ENCODE data around the gene NCR3LG1. TPM values are rescaled to one million over a fixed set of nuclear protein-coding genes. Genes with fewer than 3 reads are reported as not detected.
A peak's percentile ranks its signal among the peaks of the same experiment; 100 is the strongest.

The NCR3LG1 gene
- total and polyA plus RNA-seq, 9 of the 15 experiments (the other 6 are each of a cell fraction or from before 2014, with no cell fraction given) = 4.1 to 39.8 (median 25.1) TPM

DNA sequence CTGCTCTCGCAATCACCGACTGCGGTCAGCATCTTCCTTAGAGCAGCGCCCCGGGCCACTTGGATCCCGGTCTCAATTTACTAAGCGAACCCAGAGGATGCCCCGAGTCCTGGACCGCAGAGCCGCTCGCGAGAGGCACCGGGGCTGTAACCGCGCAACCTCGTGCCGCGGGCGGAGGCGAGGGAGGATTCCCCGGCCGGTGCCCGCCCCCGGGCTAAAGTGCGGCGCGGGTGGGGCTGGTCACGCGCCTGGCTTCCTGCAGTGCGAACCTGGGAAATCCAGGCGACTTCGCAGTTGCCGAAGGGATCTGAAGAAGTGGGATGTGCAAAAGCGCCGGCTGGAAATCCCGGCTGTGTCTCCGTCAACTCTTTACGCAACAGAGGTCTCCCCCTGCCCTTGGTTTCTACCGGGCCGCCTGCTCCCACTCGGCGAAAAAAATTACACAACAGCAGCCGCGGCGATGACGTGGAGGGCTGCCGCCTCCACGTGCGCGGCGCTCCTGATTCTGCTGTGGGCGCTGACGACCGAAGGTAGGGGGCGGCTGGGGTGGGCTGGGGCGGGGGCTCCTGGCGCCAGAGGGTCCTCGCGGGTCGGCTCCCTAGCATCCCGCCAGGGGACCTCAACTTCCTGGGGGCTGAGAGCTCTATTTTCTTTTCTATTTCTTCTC is at the start of gene NCR3LG1 (continued):
- TF ChIP-seq, protein P1, sequence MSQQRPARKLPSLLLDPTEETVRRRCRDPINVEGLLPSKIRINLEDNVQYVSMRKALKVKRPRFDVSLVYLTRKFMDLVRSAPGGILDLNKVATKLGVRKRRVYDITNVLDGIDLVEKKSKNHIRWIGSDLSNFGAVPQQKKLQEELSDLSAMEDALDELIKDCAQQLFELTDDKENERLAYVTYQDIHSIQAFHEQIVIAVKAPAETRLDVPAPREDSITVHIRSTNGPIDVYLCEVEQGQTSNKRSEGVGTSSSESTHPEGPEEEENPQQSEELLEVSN (IDR thresholded peaks at IDR 0.05; ENCODE audit: borderline replicate concordance in 1 of 2, extremely low read depth in 1 of 2, insufficient read depth in 1 of 2, insufficient read length in 1 of 2, low read depth in 1 of 2, low read length in 1 of 2, poor library complexity in 1 of 2, severe bottlenecking in 1 of 2) = peak; percentile 84 to 97
- TF ChIP-seq, protein P2, sequence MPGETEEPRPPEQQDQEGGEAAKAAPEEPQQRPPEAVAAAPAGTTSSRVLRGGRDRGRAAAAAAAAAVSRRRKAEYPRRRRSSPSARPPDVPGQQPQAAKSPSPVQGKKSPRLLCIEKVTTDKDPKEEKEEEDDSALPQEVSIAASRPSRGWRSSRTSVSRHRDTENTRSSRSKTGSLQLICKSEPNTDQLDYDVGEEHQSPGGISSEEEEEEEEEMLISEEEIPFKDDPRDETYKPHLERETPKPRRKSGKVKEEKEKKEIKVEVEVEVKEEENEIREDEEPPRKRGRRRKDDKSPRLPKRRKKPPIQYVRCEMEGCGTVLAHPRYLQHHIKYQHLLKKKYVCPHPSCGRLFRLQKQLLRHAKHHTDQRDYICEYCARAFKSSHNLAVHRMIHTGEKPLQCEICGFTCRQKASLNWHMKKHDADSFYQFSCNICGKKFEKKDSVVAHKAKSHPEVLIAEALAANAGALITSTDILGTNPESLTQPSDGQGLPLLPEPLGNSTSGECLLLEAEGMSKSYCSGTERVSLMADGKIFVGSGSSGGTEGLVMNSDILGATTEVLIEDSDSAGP (CRISPR knock-in tag; IDR thresholded peaks at IDR 0.05) = no peak
- TF ChIP-seq, protein P3, sequence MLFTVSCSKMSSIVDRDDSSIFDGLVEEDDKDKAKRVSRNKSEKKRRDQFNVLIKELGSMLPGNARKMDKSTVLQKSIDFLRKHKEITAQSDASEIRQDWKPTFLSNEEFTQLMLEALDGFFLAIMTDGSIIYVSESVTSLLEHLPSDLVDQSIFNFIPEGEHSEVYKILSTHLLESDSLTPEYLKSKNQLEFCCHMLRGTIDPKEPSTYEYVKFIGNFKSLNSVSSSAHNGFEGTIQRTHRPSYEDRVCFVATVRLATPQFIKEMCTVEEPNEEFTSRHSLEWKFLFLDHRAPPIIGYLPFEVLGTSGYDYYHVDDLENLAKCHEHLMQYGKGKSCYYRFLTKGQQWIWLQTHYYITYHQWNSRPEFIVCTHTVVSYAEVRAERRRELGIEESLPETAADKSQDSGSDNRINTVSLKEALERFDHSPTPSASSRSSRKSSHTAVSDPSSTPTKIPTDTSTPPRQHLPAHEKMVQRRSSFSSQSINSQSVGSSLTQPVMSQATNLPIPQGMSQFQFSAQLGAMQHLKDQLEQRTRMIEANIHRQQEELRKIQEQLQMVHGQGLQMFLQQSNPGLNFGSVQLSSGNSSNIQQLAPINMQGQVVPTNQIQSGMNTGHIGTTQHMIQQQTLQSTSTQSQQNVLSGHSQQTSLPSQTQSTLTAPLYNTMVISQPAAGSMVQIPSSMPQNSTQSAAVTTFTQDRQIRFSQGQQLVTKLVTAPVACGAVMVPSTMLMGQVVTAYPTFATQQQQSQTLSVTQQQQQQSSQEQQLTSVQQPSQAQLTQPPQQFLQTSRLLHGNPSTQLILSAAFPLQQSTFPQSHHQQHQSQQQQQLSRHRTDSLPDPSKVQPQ (CRISPR knock-in tag; IDR thresholded peaks at IDR 0.05; ENCODE audit: borderline replicate concordance) = no peak
- TF ChIP-seq TAF1 (IDR thresholded peaks at IDR 0.05; ENCODE audit: control insufficient read depth, extremely low read depth, insufficient read depth, low read length, severe bottlenecking) (peak; percentile 62), POU5F1 (IDR thresholded peaks at IDR 0.05; ENCODE audit: borderline replicate concordance, low read depth, low read length, partially characterized antibody) (no peak), MAX (CRISPR knock-in tag; IDR thresholded peaks at IDR 0.05) (peak; percentile 93), ZNF24 (IDR thresholded peaks at IDR 0.05) (0 out of 2 replicates have a peak, but pooled peaks have one; percentile 32), USF2 (CRISPR knock-in tag; IDR thresholded peaks at IDR 0.05) (peak; percentile 44; the same call in 1 of the 2 replicates), XRCC4 (IDR thresholded peaks at IDR 0.05; ENCODE audit: extremely low read depth, insufficient read depth, insufficient read length) (no peak), RNF2 (IDR thresholded peaks at IDR 0.05) (peak; percentile 64; the same call in 1 of the 2 replicates), CEBPB (tag; IDR thresholded peaks at IDR 0.05) (peak; percentile 93), BHLHE40 (IDR thresholded peaks at IDR 0.05; ENCODE audit: low read length) (peak; percentile 83), SIN3A (IDR thresholded peaks at IDR 0.05; ENCODE audit: borderline replicate concordance in 2 of 2, control insufficient read depth in 1 of 2, low read depth in 2 of 2, low read length in 2 of 2) (peak in 1 of 2 experiments; percentile 40; a peak in 1 of 4 replicates), FOXK2 (conservative IDR thresholded peaks at IDR 0.05 in 1 of 2, IDR thresholded peaks at IDR 0.05 in 1 of 2; ENCODE audit: low read depth in 2 of 2) (peak in 1 of 2 experiments; percentile 50; a peak in 2 of 4 replicates), ZNF449 (CRISPR knock-in tag; IDR thresholded peaks at IDR 0.05) (no peak), SNAPC5 (CRISPR knock-in tag; IDR thresholded peaks at IDR 0.05) (no peak), MTA2 (IDR thresholded peaks at IDR 0.05; ENCODE audit: low read depth) (no peak), KLF16 (IDR thresholded peaks at IDR 0.05) (no peak)

Data from K562 (cell line).